ENCODE measurements around the gene HSPA9.

- TF ChIP-seq, protein P1, sequence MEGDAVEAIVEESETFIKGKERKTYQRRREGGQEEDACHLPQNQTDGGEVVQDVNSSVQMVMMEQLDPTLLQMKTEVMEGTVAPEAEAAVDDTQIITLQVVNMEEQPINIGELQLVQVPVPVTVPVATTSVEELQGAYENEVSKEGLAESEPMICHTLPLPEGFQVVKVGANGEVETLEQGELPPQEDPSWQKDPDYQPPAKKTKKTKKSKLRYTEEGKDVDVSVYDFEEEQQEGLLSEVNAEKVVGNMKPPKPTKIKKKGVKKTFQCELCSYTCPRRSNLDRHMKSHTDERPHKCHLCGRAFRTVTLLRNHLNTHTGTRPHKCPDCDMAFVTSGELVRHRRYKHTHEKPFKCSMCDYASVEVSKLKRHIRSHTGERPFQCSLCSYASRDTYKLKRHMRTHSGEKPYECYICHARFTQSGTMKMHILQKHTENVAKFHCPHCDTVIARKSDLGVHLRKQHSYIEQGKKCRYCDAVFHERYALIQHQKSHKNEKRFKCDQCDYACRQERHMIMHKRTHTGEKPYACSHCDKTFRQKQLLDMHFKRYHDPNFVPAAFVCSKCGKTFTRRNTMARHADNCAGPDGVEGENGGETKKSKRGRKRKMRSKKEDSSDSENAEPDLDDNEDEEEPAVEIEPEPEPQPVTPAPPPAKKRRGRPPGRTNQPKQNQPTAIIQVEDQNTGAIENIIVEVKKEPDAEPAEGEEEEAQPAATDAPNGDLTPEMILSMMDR (IDR thresholded peaks at IDR 0.05): no peak
- TF ChIP-seq POLR2A (IDR thresholded peaks at IDR 0.05) (no peak), POLR2AphosphoS5 (IDR thresholded peaks at IDR 0.05) (no peak), EP300 (IDR thresholded peaks at IDR 0.05; ENCODE audit: low read depth) (no peak)
Measured at GRCh38 chr5:138597661-138598400, 22.6 kb upstream of the HSPA9 start.

Data from transverse colon (tissue), 4 donors.